ENCODE results near the gene TCF4. TPM values are rescaled to one million over a fixed set of nuclear protein-coding genes. Genes with fewer than 3 reads are reported as not detected.

TCF4 gene
- total and polyA plus RNA-seq, 2 experiments from 2014 or later = 77.7 to 89.2 TPM

- TF ChIP-seq CTCF (conservative IDR thresholded peaks at IDR 0.05; ENCODE audit: low read depth in 2 of 2) (no peak), ZNF331 (CRISPR knock-in tag; IDR thresholded peaks at IDR 0.05; ENCODE audit: low read depth) (no peak), ETS1 (IDR thresholded peaks at IDR 0.05) (no peak), NANOG (IDR thresholded peaks at IDR 0.05; ENCODE audit: borderline replicate concordance) (no peak), ZNF114 (CRISPR knock-in tag; IDR thresholded peaks at IDR 0.05) (no peak), STAT1 (IDR thresholded peaks at IDR 0.05; ENCODE audit: unreplicated experiment) (no peak)
These were observed 360.2 kb downstream of the TCF4 start (continued) for GRCh38 chr18:55227771-55228170.

- Histone ChIP-seq H3K9me2 (ENCODE audit: insufficient read depth) (no peaks in the 10 kb centered on the region), H3K4me2 (no peak overlapping the region), H3K4me1 (ENCODE audit: insufficient read depth) (peaks cover 12% of the 10 kb centered on the region), H3F3A (replicated peaks; ENCODE audit: low read depth) (no peaks in the 10 kb centered on the region), H3K27me3 (ENCODE audit: insufficient read depth) (no peaks in the 10 kb centered on the region), H3K36me3 (ENCODE audit: insufficient read depth) (no peaks in the 10 kb centered on the region), H4K20me1 (replicated peaks; ENCODE audit: insufficient read depth) (no peaks in the 10 kb centered on the region; the same call in 1 of the 2 replicates), H2AFZ (no peak overlapping the region), H3K79me2 (replicated peaks; ENCODE audit: insufficient read depth) (no peaks in the 10 kb centered on the region), H3K27ac (ENCODE audit: low read depth) (no peak overlapping the region), H3K4me3 (no peak overlapping the region)
- DNase-seq (ENCODE audit: low spot score) (no peak), ATAC-seq (no peak)
- H3K9me3 Mint-ChIP-seq = no peaks in the 10 kb centered on the region
- TF ChIP-seq ETS1 (IDR thresholded peaks at IDR 0.05) = no peak
- no peak for TF ChIP-seq ZNF331 (CRISPR knock-in tag; IDR thresholded peaks at IDR 0.05; ENCODE audit: low read depth)
- TF ChIP-seq POLR2AphosphoS5 (IDR thresholded peaks at IDR 0.05; ENCODE audit: low read depth) = no peak
- no peak for TF ChIP-seq ZNF462 (CRISPR knock-in tag; IDR thresholded peaks at IDR 0.05)
- no peak for TF ChIP-seq NANOG (IDR thresholded peaks at IDR 0.05; ENCODE audit: borderline replicate concordance)
- no peak for TF ChIP-seq JUNB (IDR thresholded peaks at IDR 0.05; ENCODE audit: unreplicated experiment)
- peaks cover 17% of the 10 kb centered on the region for H3K4me1 Mint-ChIP-seq
- H3K27me3 Mint-ChIP-seq (ENCODE audit: insufficient read depth, low read depth, poor library complexity) = no peaks in the 10 kb centered on the region
- peaks cover 40% of the 10 kb centered on the region for H3K36me3 Mint-ChIP-seq (ENCODE audit: low read depth)
- no peak overlapping the region for H3K27ac Mint-ChIP-seq
- no peak overlapping the region for H3K4me3 Mint-ChIP-seq
These were observed 361.9 kb downstream of the TCF4 start for GRCh38 chr18:55226044-55226443.

All from GM23338 (cell line).